Activated T-cell treated with anti-CD3 and anti-CD28 coated beads for 1 hour (primary cell): ENCODE measurements around the gene EPB41L4B.
"Not testable (repeated sequence)": the region's sequence is repeated elsewhere in the genome, so short reads cannot be mapped to it uniquely, and the experiment has no call there.

ENCODE experiments used
- DNase-seq: peaks from one replicate; pipeline ENCODE4 v3.0.0-alpha.2; 2020; ENCODE audit warnings: low read depth

Gene EPB41L4B

GRCh38 chr9:109244179-109245132, 76.4 kb downstream of the EPB41L4B start:
- peak; percentile 33 for DNase-seq

GRCh38 chr9:109242741-109243140, 78.1 kb downstream of the EPB41L4B start:
- no peak for DNase-seq

- DNase-seq: no peak
Observed at GRCh38 chr9:109242014-109242413, 78.8 kb downstream of the EPB41L4B start.

GRCh38 chr9:109241207-109241606, 79.7 kb downstream of the EPB41L4B start:
- no peak for DNase-seq

- DNase-seq: no peak
Observed at GRCh38 chr9:109239240-109239639, 81.6 kb downstream of the EPB41L4B start.

- no peak for DNase-seq
Observed at GRCh38 chr9:109238655-109239054, 82.2 kb downstream of the EPB41L4B start.

- no peak for DNase-seq
Observed at GRCh38 chr9:109238125-109238524, 82.7 kb downstream of the EPB41L4B start.

- no peak for DNase-seq
Observed at GRCh38 chr9:109232449-109233237, 88.2 kb downstream of the EPB41L4B start.

GRCh38 chr9:109231593-109231992, 89.3 kb downstream of the EPB41L4B start:
- no peak for DNase-seq

GRCh38 chr9:109230277-109230676, 90.6 kb downstream of the EPB41L4B start:
- DNase-seq: no peak

GRCh38 chr9:109229682-109230081, 91.2 kb downstream of the EPB41L4B start:
- DNase-seq: no peak

GRCh38 chr9:109228093-109228642, 92.7 kb downstream of the EPB41L4B start:
- no peak for DNase-seq

- DNase-seq: no peak
Observed at GRCh38 chr9:109225629-109226028, 95.2 kb downstream of the EPB41L4B start.

GRCh38 chr9:109224751-109225150, 96.1 kb downstream of the EPB41L4B start:
- DNase-seq: no peak

GRCh38 chr9:109218242-109218641, 102.6 kb downstream of the EPB41L4B start:
- DNase-seq: not testable (repeated sequence)

GRCh38 chr9:109214414-109214813, 106.4 kb downstream of the EPB41L4B start:
- DNase-seq: no peak

- DNase-seq: no peak
Observed at GRCh38 chr9:109213285-109214121, 107.4 kb downstream of the EPB41L4B start.

GRCh38 chr9:109212768-109213167, 108.1 kb downstream of the EPB41L4B start:
- no peak for DNase-seq

- DNase-seq: no peak
Observed at GRCh38 chr9:109206670-109207069, 114.2 kb downstream of the EPB41L4B start.

GRCh38 chr9:109205526-109205925, 115.3 kb downstream of the EPB41L4B start:
- no peak for DNase-seq

GRCh38 chr9:109203761-109204360, 117.0 kb downstream of the EPB41L4B start:
- no peak for DNase-seq
